Gastroesophageal sphincter (tissue), 4 donors: Measurements from ENCODE around the gene PSD. TPM values are rescaled to one million over a fixed set of nuclear protein-coding genes. Genes with fewer than 3 reads are reported as not detected.
A peak's percentile ranks its signal among the peaks of the same experiment; 100 is the strongest.

ENCODE experiments used
- ATAC-seq: fragments of 150-250 bp; one replicate; pipeline ENCODE4 v1.9.1; 2016; ENCODE audit warnings: mild to moderate bottlenecking, moderate library complexity
- H3K27ac ChIP-seq, 4 donors: fragments of 200-600 bp; sonication (generic) in 3 of 4; 1 replicate in 3 of 4; 2 replicates in 1 of 4; pipeline ENCODE4 v1.5.1; 2016 to 2019
- H3K27me3 ChIP-seq: fragments of 200-600 bp; sonication (generic); one replicate; pipeline ENCODE4 v1.5.1; 2019
- H3K36me3 ChIP-seq, 2 donors: fragments of 200-600 bp; sonication (generic); one replicate each; pipeline ENCODE4 v1.5.1; 2019; ENCODE audit warnings: control low read depth in 1 of 2
- H3K4me1 ChIP-seq, 3 donors: fragments of 200-600 bp; sonication (generic); 1 replicate in 2 of 3; 2 replicates in 1 of 3; pipeline ENCODE4 v1.5.1; 2016 to 2019; ENCODE audit warnings: control low read depth in 2 of 3
- H3K4me3 ChIP-seq, 2 donors: fragments of 200-600 bp; sonication (generic); one replicate each; pipeline ENCODE4 v1.5.1; 2019; ENCODE audit warnings: mild to moderate bottlenecking in 1 of 2, moderate library complexity in 1 of 2
- H3K9me3 ChIP-seq, 3 donors: fragments of 200-600 bp; sonication (generic); one replicate each; pipeline ENCODE4 v1.5.1; 2017 to 2019; ENCODE audit warnings: control low read depth in 2 of 3
- EP300 ChIP-seq: sonication (generic); formaldehyde crosslinking; IDR thresholded peaks from one replicate; pipeline ENCODE4 v1.6.1; 2017; ENCODE audit warnings: antibody characterized with exemption, mild to moderate bottlenecking
- POLR2A ChIP-seq, 2 donors: fragments of 450-650 bp; IDR thresholded peaks; one replicate each; pipeline ENCODE4 v1.6.1; 2017; ENCODE audit warnings: antibody characterized with exemption in 2 of 2, mild to moderate bottlenecking in 2 of 2, moderate library complexity in 1 of 2
- POLR2AphosphoS5 ChIP-seq: sonication (generic); formaldehyde crosslinking; IDR thresholded peaks from one replicate; pipeline ENCODE4 v1.6.1; 2017; ENCODE audit warnings: antibody characterized with exemption
- WGBS, 2 donors: methylation state at CpG; one replicate each; pipeline ENCODE4 v1.1.5; 2018; ENCODE audit warnings: low coverage in 1 of 2; 5-methylcytosine and 5-hydroxymethylcytosine counted together
- total RNA-seq, 4 donors: library from RNA; depleted of rRNA; stranded (reverse); fragments of >200 nt; gene quantifications; one replicate each; pipeline ENCODE4 v1.1.0, GENCODE V29; 2016
- TF ChIP-seq, protein P1 (sequence below), 4 experiments: fragments of 200-600 bp in 2 of 4; fragments of 450-650 bp in 2 of 4; sonication (generic) in 1 of 4; IDR thresholded peaks; one replicate each; pipeline ENCODE4 v1.5.1; 2017 to 2019; ENCODE audit warnings: antibody characterized with exemption in 4 of 4, mild to moderate bottlenecking in 2 of 4, moderate library complexity in 2 of 4

The PSD gene
- total RNA-seq, 4 donors from 2014 or later = 28.6 to 195 (median 41.4) TPM

DNA sequence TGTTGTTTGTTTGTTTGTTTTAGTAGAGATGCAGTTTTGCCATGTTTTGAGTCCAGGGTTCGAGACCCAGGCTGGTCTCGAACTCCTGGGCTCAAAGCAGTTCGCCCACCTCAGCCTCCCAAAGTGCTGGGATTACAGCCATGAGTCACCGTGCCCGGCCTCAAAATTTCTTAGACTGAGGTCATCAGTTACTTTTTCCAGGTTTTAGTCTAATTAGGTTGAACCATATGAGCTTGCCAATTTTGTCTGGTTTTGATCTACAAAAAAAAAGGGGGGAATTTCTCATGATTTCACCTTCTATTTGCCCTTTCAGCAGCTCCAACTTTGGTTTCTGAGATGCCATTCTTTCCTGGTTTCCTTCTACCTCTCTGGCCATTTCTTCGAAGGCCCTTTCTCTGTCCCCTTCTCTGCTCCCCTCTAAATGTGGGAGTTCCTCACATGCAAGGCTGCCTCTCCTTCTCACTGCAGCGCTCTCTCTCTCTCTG is 8.3 kb upstream of the PSD start:
- ATAC-seq = no peak
- TF ChIP-seq POLR2A (IDR thresholded peaks at IDR 0.05) (no peak), POLR2AphosphoS5 (no peak)
- Histone ChIP-seq H3K36me3 (peaks cover 0 to 24% of the 10 kb centered on the region in 2 donors), H3K4me3 (no peak overlapping the region), H3K27me3 (no peaks in the 10 kb centered on the region), H3K4me1 (peaks cover 0 to 36% (median 19%) of the 10 kb centered on the region in 3 donors), H3K9me3 (no peaks in the 10 kb centered on the region), H3K27ac (no peak overlapping the region)
- 69 to 76% methylated on average over 7 of the region's 7 CpGs for WGBS, 2 donors

GRCh38 chr10:102425444-102425843 is 6.9 kb upstream of the PSD start:
- Histone ChIP-seq H3K27me3 (no peaks in the 10 kb centered on the region), H3K36me3 (peaks cover 0 to 24% of the 10 kb centered on the region in 2 donors), H3K4me3 (no peak overlapping the region), H3K4me1 (peaks cover 0 to 28% (median 13%) of the 10 kb centered on the region in 3 donors), H3K9me3 (no peaks in the 10 kb centered on the region), H3K27ac (no peak overlapping the region)
- no peak for ATAC-seq
- TF ChIP-seq, protein P1, sequence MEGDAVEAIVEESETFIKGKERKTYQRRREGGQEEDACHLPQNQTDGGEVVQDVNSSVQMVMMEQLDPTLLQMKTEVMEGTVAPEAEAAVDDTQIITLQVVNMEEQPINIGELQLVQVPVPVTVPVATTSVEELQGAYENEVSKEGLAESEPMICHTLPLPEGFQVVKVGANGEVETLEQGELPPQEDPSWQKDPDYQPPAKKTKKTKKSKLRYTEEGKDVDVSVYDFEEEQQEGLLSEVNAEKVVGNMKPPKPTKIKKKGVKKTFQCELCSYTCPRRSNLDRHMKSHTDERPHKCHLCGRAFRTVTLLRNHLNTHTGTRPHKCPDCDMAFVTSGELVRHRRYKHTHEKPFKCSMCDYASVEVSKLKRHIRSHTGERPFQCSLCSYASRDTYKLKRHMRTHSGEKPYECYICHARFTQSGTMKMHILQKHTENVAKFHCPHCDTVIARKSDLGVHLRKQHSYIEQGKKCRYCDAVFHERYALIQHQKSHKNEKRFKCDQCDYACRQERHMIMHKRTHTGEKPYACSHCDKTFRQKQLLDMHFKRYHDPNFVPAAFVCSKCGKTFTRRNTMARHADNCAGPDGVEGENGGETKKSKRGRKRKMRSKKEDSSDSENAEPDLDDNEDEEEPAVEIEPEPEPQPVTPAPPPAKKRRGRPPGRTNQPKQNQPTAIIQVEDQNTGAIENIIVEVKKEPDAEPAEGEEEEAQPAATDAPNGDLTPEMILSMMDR (IDR thresholded peaks at IDR 0.05) = no peak
- TF ChIP-seq POLR2A (IDR thresholded peaks at IDR 0.05) = no peak
- no peak for TF ChIP-seq POLR2AphosphoS5
- no peak for TF ChIP-seq EP300
- 45 to 57% methylated on average over 1 of the region's 1 CpG for WGBS, 2 donors

DNA sequence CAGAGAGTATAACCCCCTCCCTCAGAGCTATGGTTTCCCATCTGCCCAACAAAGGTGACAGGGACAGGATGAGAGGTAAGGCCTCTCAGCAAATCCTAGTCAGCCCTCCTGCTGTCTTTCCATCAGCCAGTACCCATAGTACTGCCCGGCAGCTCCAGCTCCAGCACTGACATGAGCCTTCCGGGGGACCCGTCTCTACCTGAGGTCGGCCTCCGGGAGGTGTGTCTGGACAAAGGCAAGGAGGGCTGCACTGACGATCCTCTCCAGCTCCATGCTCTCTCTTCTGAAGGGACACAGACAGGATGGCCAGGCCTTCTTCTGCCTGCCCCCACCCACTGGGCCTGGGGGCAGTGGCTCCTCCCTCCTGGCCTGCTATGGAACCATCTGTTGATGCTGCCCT is 6.3 kb upstream of the PSD start:
- Histone ChIP-seq H3K36me3 (peaks cover 0 to 24% of the 10 kb centered on the region in 2 donors), H3K4me1 (peaks cover 3 to 29% (median 17%) of the 10 kb centered on the region in 3 donors), H3K27ac (no peak overlapping the region), H3K27me3 (no peaks in the 10 kb centered on the region), H3K9me3 (no peaks in the 10 kb centered on the region), H3K4me3 (no peak overlapping the region)
- TF ChIP-seq POLR2AphosphoS5 = no peak
- TF ChIP-seq, protein P1 (IDR thresholded peaks at IDR 0.05) = no peak
- no peak for TF ChIP-seq EP300
- TF ChIP-seq POLR2A (IDR thresholded peaks at IDR 0.05) = no peak
- ATAC-seq = no peak
- 100% methylated on average over 2 of the region's 6 CpGs; no CpG with 5 or more reads in 1 of the 2 donors for WGBS, 2 donors

- Histone ChIP-seq H3K4me3 (no peak overlapping the region), H3K27ac (no peak overlapping the region), H3K4me1 (peaks cover 5 to 37% (median 24%) of the 10 kb centered on the region in 3 donors), H3K27me3 (no peaks in the 10 kb centered on the region), H3K9me3 (no peaks in the 10 kb centered on the region), H3K36me3 (peaks cover 0 to 24% of the 10 kb centered on the region in 2 donors)
- TF ChIP-seq POLR2A (IDR thresholded peaks at IDR 0.05) (no peak), EP300 (no peak), POLR2AphosphoS5 (no peak)
- TF ChIP-seq, protein P1 (IDR thresholded peaks at IDR 0.05) = no peak
- 69 to 72% methylated on average over 3 to 4 of the region's 9 CpGs for WGBS, 2 donors
- no peak for ATAC-seq
Measured at GRCh38 chr10:102424145-102424544, 5.6 kb upstream of the PSD start.

GRCh38 chr10:102423372-102423968 is 4.9 kb upstream of the PSD start:
- Histone ChIP-seq H3K4me1 (peaks cover 5 to 44% (median 29%) of the 10 kb centered on the region in 3 donors), H3K27ac (peak overlapping the region in 3 of 4 donors; percentile 89 to 95 (median 89)), H3K36me3 (peaks cover 0 to 24% of the 10 kb centered on the region in 2 donors), H3K27me3 (peaks cover 6% of the 10 kb centered on the region), H3K4me3 (no peak overlapping the region), H3K9me3 (no peaks in the 10 kb centered on the region)
- WGBS, 2 donors = 72 to 88% methylated on average over 2 to 12 of the region's 13 CpGs
- ATAC-seq = no peak
- no peak for TF ChIP-seq POLR2A (IDR thresholded peaks at IDR 0.05)
- TF ChIP-seq, protein P1 (IDR thresholded peaks at IDR 0.05) = no peak
- TF ChIP-seq EP300 = no peak
- TF ChIP-seq POLR2AphosphoS5 = no peak
